H9 (cell line): Measurements from ENCODE around the gene RASA3. TPM values are rescaled to one million over a fixed set of nuclear protein-coding genes. Genes with fewer than 3 reads are reported as not detected.

ENCODE experiments used
- DNase-seq: peaks from one replicate; pipeline ENCODE4 v3.0.0-alpha.2; 2017
- H2AFZ ChIP-seq: one replicate; pipeline ENCODE4 v1.6.1; 2013; ENCODE audit warnings: mild to moderate bottlenecking, low read length, control low read depth, moderate library complexity
- H2AK5ac ChIP-seq: 2 replicates; pipeline ENCODE4 v1.6.1; 2013; ENCODE audit warnings: low read length, control low read depth, mixed read lengths; ENCODE audit not compliant: insufficient read length
- H2BK120ac ChIP-seq: one replicate; pipeline ENCODE4 v1.6.1; 2013; ENCODE audit warnings: low read depth, mild to moderate bottlenecking, low read length, control low read depth, inconsistent platforms; ENCODE audit not compliant: poor library complexity, severe bottlenecking
- H2BK12ac ChIP-seq: 2 replicates; pipeline ENCODE4 v1.6.1; 2013; ENCODE audit warnings: low read length, control low read depth, mixed read lengths, low read depth; ENCODE audit not compliant: insufficient read length
- H2BK15ac ChIP-seq: 2 replicates; pipeline ENCODE4 v1.6.1; 2013; ENCODE audit warnings: low read depth, low read length, control low read depth
- H2BK20ac ChIP-seq: one replicate; pipeline ENCODE4 v1.6.1; 2013; ENCODE audit warnings: low read depth, mild to moderate bottlenecking, low read length, control low read depth, inconsistent platforms; ENCODE audit not compliant: poor library complexity, severe bottlenecking
- H2BK5ac ChIP-seq: 2 replicates; pipeline ENCODE4 v1.6.1; 2013; ENCODE audit warnings: low read length, control low read depth, mixed read lengths; ENCODE audit not compliant: insufficient read length
- H3K14ac ChIP-seq: 2 replicates; pipeline ENCODE4 v1.6.1; 2013; ENCODE audit warnings: low read length, control low read depth; ENCODE audit not compliant: insufficient read depth
- H3K18ac ChIP-seq: 2 replicates; pipeline ENCODE4 v1.6.1; 2013; ENCODE audit warnings: low read depth, mild to moderate bottlenecking, mixed read lengths, low read length, control low read depth; ENCODE audit not compliant: insufficient read length
- H3K23ac ChIP-seq: 2 replicates; pipeline ENCODE4 v1.6.1; 2013; ENCODE audit warnings: low read length, control low read depth, mixed read lengths, low read depth; ENCODE audit not compliant: insufficient read length
- H3K23me2 ChIP-seq: 2 replicates; pipeline ENCODE4 v1.6.1; 2013; ENCODE audit warnings: low read depth, mild to moderate bottlenecking, mixed read lengths, low read length, control low read depth; ENCODE audit not compliant: insufficient read length, poor library complexity, severe bottlenecking
- H3K27ac ChIP-seq: 2 replicates; pipeline ENCODE4 v1.5.1; 2013; ENCODE audit warnings: low read length, control low read depth, mixed read lengths, low read depth; ENCODE audit not compliant: insufficient read length
- H3K27me3 ChIP-seq: 2 replicates; pipeline ENCODE4 v1.6.1; 2013; ENCODE audit warnings: low read length, control low read depth, inconsistent platforms; ENCODE audit not compliant: insufficient read depth
- H3K4ac ChIP-seq: 2 replicates; pipeline ENCODE4 v1.6.1; 2013; ENCODE audit warnings: low read depth, mild to moderate bottlenecking, control low read depth, inconsistent platforms, low read length, moderate library complexity
- H3K4me1 ChIP-seq: 2 replicates; pipeline ENCODE4 v1.6.1; 2013; ENCODE audit warnings: low read length, control low read depth, inconsistent platforms; ENCODE audit not compliant: insufficient read depth
- H3K4me2 ChIP-seq: 2 replicates; pipeline ENCODE4 v1.6.1; 2013; ENCODE audit warnings: low read length, control low read depth, mixed read lengths; ENCODE audit not compliant: insufficient read length, insufficient read depth
- H3K56ac ChIP-seq: 2 replicates; pipeline ENCODE4 v1.6.1; 2013; ENCODE audit warnings: low read depth, mild to moderate bottlenecking, mixed read lengths, low read length, control low read depth; ENCODE audit not compliant: insufficient read length
- H3K79me1 ChIP-seq: 2 replicates; pipeline ENCODE4 v1.6.1; 2013; ENCODE audit warnings: low read depth, mild to moderate bottlenecking, moderate library complexity, low read length, control low read depth, inconsistent platforms; ENCODE audit not compliant: insufficient read depth, poor library complexity, severe bottlenecking
- H3K79me2 ChIP-seq: 2 replicates; pipeline ENCODE4 v1.6.1; 2013; ENCODE audit warnings: low read length, control low read depth, inconsistent platforms; ENCODE audit not compliant: insufficient read depth
- H3K9ac ChIP-seq: 2 replicates; pipeline ENCODE4 v1.6.1; 2013; ENCODE audit warnings: low read length, control low read depth, mixed read lengths; ENCODE audit not compliant: insufficient read length; ENCODE audit errors: extremely low read depth
- H3K9me3 ChIP-seq: one replicate; pipeline ENCODE4 v1.6.1; 2013; ENCODE audit warnings: low read depth, low read length, inconsistent platforms; ENCODE audit not compliant: control insufficient read depth
- H3T11ph ChIP-seq: one replicate; pipeline ENCODE4 v1.6.1; 2013; ENCODE audit warnings: mild to moderate bottlenecking, low read length, control low read depth, inconsistent platforms
- H4K20me1 ChIP-seq: one replicate; pipeline ENCODE4 v1.6.1; 2013; ENCODE audit not compliant: control insufficient read depth, insufficient read length, insufficient read depth
- H4K5ac ChIP-seq: 2 replicates; pipeline ENCODE4 v1.6.1; 2013; ENCODE audit warnings: low read depth, mild to moderate bottlenecking, mixed read lengths, low read length, control low read depth; ENCODE audit not compliant: insufficient read length
- H4K8ac ChIP-seq: replicated peaks from 2 replicates; pipeline ENCODE4 v1.6.1; 2013; ENCODE audit warnings: low read length, control low read depth, mixed read lengths, low read depth; ENCODE audit not compliant: insufficient read length
- H4K91ac ChIP-seq: 2 replicates; pipeline ENCODE4 v1.6.1; 2013; ENCODE audit warnings: low read depth, mild to moderate bottlenecking, moderate library complexity, mixed read lengths, low read length, control low read depth; ENCODE audit not compliant: insufficient read length
- H3K27ac Mint-ChIP-seq, 3 experiments: 2 replicates in 2 of 3; 3 replicates in 1 of 3; pipeline ENCODE4 v1.8.0; 2020 to 2021; ENCODE audit warnings: mixed read lengths in 3 of 3, mild to moderate bottlenecking in 1 of 3, moderate library complexity in 1 of 3
- H3K27me3 Mint-ChIP-seq: 2 replicates; pipeline ENCODE4 v1.8.0; 2021; ENCODE audit warnings: low read depth, mild to moderate bottlenecking, moderate library complexity, mixed read lengths
- H3K36me3 Mint-ChIP-seq, 3 experiments: 2 replicates in 2 of 3; 3 replicates in 1 of 3; pipeline ENCODE4 v1.8.0; 2020 to 2021; ENCODE audit warnings: low read depth in 3 of 3, mixed read lengths in 3 of 3; ENCODE audit not compliant: insufficient read depth in 1 of 3
- H3K4me1 Mint-ChIP-seq, 2 experiments: 2 replicates each; pipeline ENCODE4 v1.8.0; 2020; ENCODE audit warnings: mixed read lengths in 2 of 2
- H3K4me3 Mint-ChIP-seq, 2 experiments: 2 replicates in 1 of 2; 3 replicates in 1 of 2; pipeline ENCODE4 v1.8.0; 2020 to 2021; ENCODE audit warnings: mild to moderate bottlenecking in 2 of 2, mixed read lengths in 2 of 2, moderate library complexity in 1 of 2
- H3K9me3 Mint-ChIP-seq, 2 experiments: 2 replicates in 1 of 2; 3 replicates in 1 of 2; pipeline ENCODE4 v1.8.0; 2020; ENCODE audit warnings: mild to moderate bottlenecking in 2 of 2, mixed read lengths in 2 of 2, moderate library complexity in 1 of 2
- CTCF ChIP-seq: fragments of 200-600 bp; sonication (generic); conservative IDR thresholded peaks from 3 replicates; pipeline ENCODE4 v1.8.0; 2021; ENCODE audit warnings: antibody characterized with exemption, mild to moderate bottlenecking
- WGBS: extraction: QIAGEN DNeasy Blood & Tissue Kit; methylation state at CpG from one replicate; pipeline ENCODE4 v1.1.7; 2013; ENCODE audit warnings: missing lambda C conversion rate, low lambda C conversion rate, mixed read lengths; ENCODE audit not compliant: insufficient read length; ENCODE audit errors: extremely low coverage; 5-methylcytosine and 5-hydroxymethylcytosine counted together
- total RNA-seq: library from RNA; stranded (reverse); gene quantifications from 2 replicates; pipeline ENCODE4 v1.2.1, GENCODE V29; 2021

The RASA3 gene
- total RNA-seq, 1 experiment from 2014 or later = 12.3 TPM

DNA sequence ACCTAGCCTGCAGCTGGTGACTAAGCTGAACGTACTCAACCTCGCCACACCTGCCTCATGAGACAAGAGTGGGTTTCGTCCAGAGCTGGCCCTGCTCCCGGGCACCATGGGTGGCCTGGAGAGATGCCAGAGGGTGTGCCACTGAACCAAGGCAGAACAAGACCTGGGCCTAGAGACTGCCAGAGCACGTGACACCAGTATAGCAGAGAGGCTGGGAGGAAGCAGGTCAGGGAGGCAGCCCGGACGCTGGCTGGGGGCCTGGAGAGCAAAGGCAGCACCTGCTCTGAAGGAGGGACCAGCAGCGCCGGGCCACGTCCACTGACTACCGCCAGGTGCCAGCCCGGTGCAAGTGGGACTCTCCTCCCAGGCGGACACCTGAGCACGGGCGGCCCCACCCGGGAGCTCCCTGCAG lies 151.2 kb downstream of the RASA3 start:
- no peaks in the 10 kb centered on the region for H3K23me2 ChIP-seq
- no peaks in the 10 kb centered on the region for H3K79me1 ChIP-seq
- no peak overlapping the region for H2BK20ac ChIP-seq
- H4K20me1 ChIP-seq = peaks cover 7% of the 10 kb centered on the region
- H3K27me3 Mint-ChIP-seq = no peaks in the 10 kb centered on the region
- H2AK5ac ChIP-seq = no peak overlapping the region
- peaks cover 8 to 18% (median 12%) of the 10 kb centered on the region in 3 experiments; a peak in 6 of 7 replicates for H3K36me3 Mint-ChIP-seq
- H4K5ac ChIP-seq = no peak overlapping the region
- H3T11ph ChIP-seq = no peak overlapping the region
- no peak for DNase-seq
- no peak overlapping the region for H3K23ac ChIP-seq
- H3K9me3 Mint-ChIP-seq = no peaks in the 10 kb centered on the region
- H3K14ac ChIP-seq = no peak overlapping the region
- H3K4me1 Mint-ChIP-seq = peaks cover 0 to 10% of the 10 kb centered on the region in 2 experiments; a peak in 2 of 4 replicates
- no peaks in the 10 kb centered on the region for H3K79me2 ChIP-seq
- H3K27ac Mint-ChIP-seq = no peak overlapping the region
- H3K9ac ChIP-seq = no peak overlapping the region
- WGBS = no CpG with 5 or more reads among the region's 16 CpGs
- H3K4me2 ChIP-seq = no peak overlapping the region
- H3K27ac ChIP-seq = no peak overlapping the region
- no peaks in the 10 kb centered on the region for H3K4me1 ChIP-seq
- no peak overlapping the region for H2BK12ac ChIP-seq
- no peak overlapping the region for H2AFZ ChIP-seq
- H3K4me3 Mint-ChIP-seq = no peak overlapping the region
- no peak overlapping the region for H4K91ac ChIP-seq
- no peak overlapping the region for H4K8ac ChIP-seq
- TF ChIP-seq CTCF = no peak
- H3K9me3 ChIP-seq = no peaks in the 10 kb centered on the region
- H3K4ac ChIP-seq = no peak overlapping the region
- no peak overlapping the region for H2BK120ac ChIP-seq
- no peak overlapping the region for H2BK15ac ChIP-seq
- H2BK5ac ChIP-seq = no peak overlapping the region
- H3K56ac ChIP-seq = no peak overlapping the region
- H3K18ac ChIP-seq = no peak overlapping the region
- no peaks in the 10 kb centered on the region for H3K27me3 ChIP-seq
